ENCODE measurements around the gene PRPF8. TPM values are rescaled to one million over a fixed set of nuclear protein-coding genes. Genes with fewer than 3 reads are reported as not detected.
"Not testable (repeated sequence)": the region's sequence is repeated elsewhere in the genome, so short reads cannot be mapped to it uniquely, and the experiment has no call there.

Gene PRPF8
- total RNA-seq, 1 experiment from 2014 or later: 296 TPM

- no peaks in the 10 kb centered on the region for H3K27me3 ChIP-seq (ENCODE audit: control insufficient read depth, insufficient read depth, low read length)
- ATAC-seq: no peak
- TF ChIP-seq REST (IDR thresholded peaks at IDR 0.05; ENCODE audit: insufficient read depth in 1 of 2, low read depth in 2 of 2, low read length in 1 of 2) (no peak), SIN3A (IDR thresholded peaks at IDR 0.05; ENCODE audit: borderline replicate concordance, insufficient read depth, low read depth, low read length) (no peak), TCF7L2 (IDR thresholded peaks at IDR 0.05; ENCODE audit: low read depth, low read length) (no peak), POLR2AphosphoS5 (IDR thresholded peaks at IDR 0.05; ENCODE audit: low read depth, low read length) (no peak), CTCF (IDR thresholded peaks at IDR 0.05) (no peak)
- ChIA-PET POLR2A (interaction anchor here (0.5 kb wide), 1 partner anchor 25 kb away, joined by 5 read pairs; no protein-coding TSS in a partner anchor), CTCF (interaction anchor here (0.6 kb wide), 1 partner anchor 9 kb away, joined by 5 read pairs; no protein-coding TSS in a partner anchor)
- intact Hi-C loops (cut with micrococcal nuclease; ENCODE audit: unreplicated experiment): no loop called here
- H3K9me3 ChIP-seq (ENCODE audit: control insufficient read depth, insufficient read depth, low read depth, low read length): no peaks in the 10 kb centered on the region
- no peak for DNase-seq (ENCODE audit: low read depth, low spot score)
- in situ Hi-C loops (cut with HindIII; ENCODE audit: low pct_unique_long_range_greater_than_20kb, low sequenced_read_pairs): no loop called here
- no peak overlapping the region for H3K27ac ChIP-seq (ENCODE audit: low read length)
- BruUV-seq (replicated peaks): no TSS peak
- no peak overlapping the region for H3K4me3 ChIP-seq (ENCODE audit: low read depth in 2 of 2, low read length in 2 of 2)
- no peaks in the 10 kb centered on the region for H3K4me1 ChIP-seq (ENCODE audit: control insufficient read depth, insufficient read depth, low read length)
- peaks cover 40% of the 10 kb centered on the region for H3K36me3 ChIP-seq (ENCODE audit: control insufficient read depth, insufficient read depth, low read length)
These were observed 26.6 kb downstream of the PRPF8 start for GRCh38 chr17:1658100-1658499.

- intact Hi-C loops (cut with micrococcal nuclease; ENCODE audit: unreplicated experiment): no loop called here
- H3K9me3 ChIP-seq (ENCODE audit: control insufficient read depth, insufficient read depth, low read depth, low read length): no peaks in the 10 kb centered on the region
- no peaks in the 10 kb centered on the region for H3K27me3 ChIP-seq (ENCODE audit: control insufficient read depth, insufficient read depth, low read length)
- H3K4me3 ChIP-seq (ENCODE audit: low read depth in 2 of 2, low read length in 2 of 2): no peak overlapping the region
- in situ Hi-C loops (cut with HindIII; ENCODE audit: low pct_unique_long_range_greater_than_20kb, low sequenced_read_pairs): no loop called here
- TF ChIP-seq CTCF (IDR thresholded peaks at IDR 0.05) (no peak), TCF7L2 (IDR thresholded peaks at IDR 0.05; ENCODE audit: low read depth, low read length) (no peak), POLR2AphosphoS5 (IDR thresholded peaks at IDR 0.05; ENCODE audit: low read depth, low read length) (no peak), SIN3A (IDR thresholded peaks at IDR 0.05; ENCODE audit: borderline replicate concordance, insufficient read depth, low read depth, low read length) (no peak), REST (IDR thresholded peaks at IDR 0.05; ENCODE audit: insufficient read depth in 1 of 2, low read depth in 2 of 2, low read length in 1 of 2) (no peak)
- ChIA-PET CTCF (no interaction called here), POLR2A (no interaction called here)
- peaks cover 15% of the 10 kb centered on the region for H3K36me3 ChIP-seq (ENCODE audit: control insufficient read depth, insufficient read depth, low read length)
- no peak overlapping the region for H3K27ac ChIP-seq (ENCODE audit: low read length)
- DNase-seq (ENCODE audit: low read depth, low spot score) (no peak), ATAC-seq (no peak)
- BruUV-seq (replicated peaks): no TSS peak
- H3K4me1 ChIP-seq (ENCODE audit: control insufficient read depth, insufficient read depth, low read length): peaks cover 17% of the 10 kb centered on the region
These were observed 30.9 kb downstream of the PRPF8 start for GRCh38 chr17:1653735-1654134.

GRCh38 chr17:1652794-1653193, 31.9 kb downstream of the PRPF8 start:
- H3K9me3 ChIP-seq (ENCODE audit: control insufficient read depth, insufficient read depth, low read depth, low read length); POLR2A ChIA-PET; H3K27ac ChIP-seq (ENCODE audit: low read length); ATAC-seq; H3K36me3 ChIP-seq (ENCODE audit: control insufficient read depth, insufficient read depth, low read length); in situ Hi-C loops (cut with HindIII; ENCODE audit: low pct_unique_long_range_greater_than_20kb, low sequenced_read_pairs); BruUV-seq (replicated peaks); intact Hi-C loops (cut with micrococcal nuclease; ENCODE audit: unreplicated experiment); H3K4me3 ChIP-seq (ENCODE audit: low read depth in 2 of 2, low read length in 2 of 2); H3K27me3 ChIP-seq (ENCODE audit: control insufficient read depth, insufficient read depth, low read length); CTCF ChIA-PET; DNase-seq (ENCODE audit: low read depth, low spot score): not testable (repeated sequence)
- peaks cover 17% of the 10 kb centered on the region for H3K4me1 ChIP-seq (ENCODE audit: control insufficient read depth, insufficient read depth, low read length)
